Measurements from ENCODE around the gene MRPS2.
"Not testable (repeated sequence)": the region's sequence is repeated elsewhere in the genome, so short reads cannot be mapped to it uniquely, and the experiment has no call there.

The MRPS2 gene

GRCh38 chr9:135516132-135516860 lies 15.8 kb downstream of the MRPS2 start:
- no peak for FAIRE-seq

GRCh38 chr9:135517407-135517822 lies 16.9 kb downstream of the MRPS2 start:
- FAIRE-seq = no peak

GRCh38 chr9:135519179-135519971 lies 18.9 kb downstream of the MRPS2 start:
- FAIRE-seq = no peak

- no peak for FAIRE-seq
Observed at GRCh38 chr9:135520916-135521607, 20.6 kb downstream of the MRPS2 start, which contains the start of gene LCN1. Gene LCN1 (plus strand): TSS chr9:135521440. CDS start chr9:135521498, 58 bp downstream.

GRCh38 chr9:135521608-135522095 lies 21.2 kb downstream of the MRPS2 start:
- no peak for FAIRE-seq

GRCh38 chr9:135522137-135522877 lies 21.8 kb downstream of the MRPS2 start:
- no peak for FAIRE-seq

- FAIRE-seq = no peak
Observed at GRCh38 chr9:135522931-135523330, 22.4 kb downstream of the MRPS2 start.

GRCh38 chr9:135523521-135524129 lies 23.1 kb downstream of the MRPS2 start:
- FAIRE-seq = no peak

- FAIRE-seq = no peak
Observed at GRCh38 chr9:135524130-135524861, 23.8 kb downstream of the MRPS2 start.

- no peak for FAIRE-seq
Observed at GRCh38 chr9:135525241-135526088, 25.0 kb downstream of the MRPS2 start.

- FAIRE-seq = no peak
Observed at GRCh38 chr9:135526089-135526729, 25.7 kb downstream of the MRPS2 start.

- no peak for FAIRE-seq
Observed at GRCh38 chr9:135526730-135527571, 26.5 kb downstream of the MRPS2 start.

GRCh38 chr9:135528842-135529435 lies 28.5 kb downstream of the MRPS2 start:
- not testable (repeated sequence) for FAIRE-seq

GRCh38 chr9:135530146-135530545 lies 29.7 kb downstream of the MRPS2 start:
- no peak for FAIRE-seq

- FAIRE-seq = no peak
Observed at GRCh38 chr9:135531096-135531495, 30.6 kb downstream of the MRPS2 start.

GRCh38 chr9:135533113-135533512 lies 32.6 kb downstream of the MRPS2 start:
- FAIRE-seq = no peak

- FAIRE-seq = no peak
Observed at GRCh38 chr9:135533674-135534073, 33.2 kb downstream of the MRPS2 start.

GRCh38 chr9:135534192-135534711 lies 33.8 kb downstream of the MRPS2 start:
- not testable (repeated sequence) for FAIRE-seq
